Esophagus (tissue), 2 donors: Measurements from ENCODE around the gene CSE1L. TPM values are rescaled to one million over a fixed set of nuclear protein-coding genes. Genes with fewer than 3 reads are reported as not detected.
"Not testable (repeated sequence)": the region's sequence is repeated elsewhere in the genome, so short reads cannot be mapped to it uniquely, and the experiment has no call there.

Experiments
- H3K27ac ChIP-seq, 2 donors: one replicate each; pipeline ENCODE4 v1.5.1; 2013; ENCODE audit warnings: low read depth in 2 of 2, mild to moderate bottlenecking in 2 of 2, inconsistent platforms in 1 of 2, low read length in 1 of 2, moderate library complexity in 1 of 2
- H3K27me3 ChIP-seq, 2 donors: one replicate each; pipeline ENCODE4 v1.6.1; 2013; ENCODE audit warnings: low read length in 2 of 2, control low read depth in 1 of 2, mild to moderate bottlenecking in 1 of 2; ENCODE audit not compliant: insufficient read depth in 2 of 2, control insufficient read depth in 1 of 2
- H3K36me3 ChIP-seq, 2 donors: one replicate each; pipeline ENCODE4 v1.6.1; 2013; ENCODE audit warnings: low read length in 1 of 2; ENCODE audit not compliant: control insufficient read depth in 2 of 2, insufficient read depth in 2 of 2
- H3K4me1 ChIP-seq, 2 donors: one replicate each; pipeline ENCODE4 v1.6.1; 2013; ENCODE audit warnings: low read length in 1 of 2; ENCODE audit not compliant: control insufficient read depth in 2 of 2, insufficient read depth in 2 of 2
- H3K4me3 ChIP-seq, 2 donors: one replicate each; pipeline ENCODE4 v1.5.1; 2013; ENCODE audit warnings: low read length in 2 of 2, mild to moderate bottlenecking in 2 of 2, low read depth in 1 of 2, moderate library complexity in 1 of 2
- H3K9me3 ChIP-seq, 2 donors: one replicate each; pipeline ENCODE4 v1.6.1; 2013; ENCODE audit warnings: mild to moderate bottlenecking in 2 of 2, low read depth in 1 of 2, low read length in 1 of 2, moderate library complexity in 1 of 2; ENCODE audit not compliant: control insufficient read depth in 2 of 2, insufficient read depth in 1 of 2
- WGBS, 2 donors: extraction: QIAGEN DNeasy Blood & Tissue Kit; methylation state at CpG; one replicate each; pipeline ENCODE4 v1.1.7; 2013; 5-methylcytosine and 5-hydroxymethylcytosine counted together
- polyA plus RNA-seq, 2 donors: library from polyadenylated mRNA; stranded (reverse); fragments of 200-250 nt; gene quantifications; one replicate each; pipeline ENCODE4 v1.2.3, GENCODE V29; 2013
- donor health status: healthy with polysubstance abuse.
- donor health status: Bipolar disorder and iron deficiency.

The CSE1L gene, protein sequence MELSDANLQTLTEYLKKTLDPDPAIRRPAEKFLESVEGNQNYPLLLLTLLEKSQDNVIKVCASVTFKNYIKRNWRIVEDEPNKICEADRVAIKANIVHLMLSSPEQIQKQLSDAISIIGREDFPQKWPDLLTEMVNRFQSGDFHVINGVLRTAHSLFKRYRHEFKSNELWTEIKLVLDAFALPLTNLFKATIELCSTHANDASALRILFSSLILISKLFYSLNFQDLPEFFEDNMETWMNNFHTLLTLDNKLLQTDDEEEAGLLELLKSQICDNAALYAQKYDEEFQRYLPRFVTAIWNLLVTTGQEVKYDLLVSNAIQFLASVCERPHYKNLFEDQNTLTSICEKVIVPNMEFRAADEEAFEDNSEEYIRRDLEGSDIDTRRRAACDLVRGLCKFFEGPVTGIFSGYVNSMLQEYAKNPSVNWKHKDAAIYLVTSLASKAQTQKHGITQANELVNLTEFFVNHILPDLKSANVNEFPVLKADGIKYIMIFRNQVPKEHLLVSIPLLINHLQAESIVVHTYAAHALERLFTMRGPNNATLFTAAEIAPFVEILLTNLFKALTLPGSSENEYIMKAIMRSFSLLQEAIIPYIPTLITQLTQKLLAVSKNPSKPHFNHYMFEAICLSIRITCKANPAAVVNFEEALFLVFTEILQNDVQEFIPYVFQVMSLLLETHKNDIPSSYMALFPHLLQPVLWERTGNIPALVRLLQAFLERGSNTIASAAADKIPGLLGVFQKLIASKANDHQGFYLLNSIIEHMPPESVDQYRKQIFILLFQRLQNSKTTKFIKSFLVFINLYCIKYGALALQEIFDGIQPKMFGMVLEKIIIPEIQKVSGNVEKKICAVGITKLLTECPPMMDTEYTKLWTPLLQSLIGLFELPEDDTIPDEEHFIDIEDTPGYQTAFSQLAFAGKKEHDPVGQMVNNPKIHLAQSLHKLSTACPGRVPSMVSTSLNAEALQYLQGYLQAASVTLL
- 10 to 100 TPM; 23.1 to 37.8 TPM for polyA plus RNA-seq

DNA sequence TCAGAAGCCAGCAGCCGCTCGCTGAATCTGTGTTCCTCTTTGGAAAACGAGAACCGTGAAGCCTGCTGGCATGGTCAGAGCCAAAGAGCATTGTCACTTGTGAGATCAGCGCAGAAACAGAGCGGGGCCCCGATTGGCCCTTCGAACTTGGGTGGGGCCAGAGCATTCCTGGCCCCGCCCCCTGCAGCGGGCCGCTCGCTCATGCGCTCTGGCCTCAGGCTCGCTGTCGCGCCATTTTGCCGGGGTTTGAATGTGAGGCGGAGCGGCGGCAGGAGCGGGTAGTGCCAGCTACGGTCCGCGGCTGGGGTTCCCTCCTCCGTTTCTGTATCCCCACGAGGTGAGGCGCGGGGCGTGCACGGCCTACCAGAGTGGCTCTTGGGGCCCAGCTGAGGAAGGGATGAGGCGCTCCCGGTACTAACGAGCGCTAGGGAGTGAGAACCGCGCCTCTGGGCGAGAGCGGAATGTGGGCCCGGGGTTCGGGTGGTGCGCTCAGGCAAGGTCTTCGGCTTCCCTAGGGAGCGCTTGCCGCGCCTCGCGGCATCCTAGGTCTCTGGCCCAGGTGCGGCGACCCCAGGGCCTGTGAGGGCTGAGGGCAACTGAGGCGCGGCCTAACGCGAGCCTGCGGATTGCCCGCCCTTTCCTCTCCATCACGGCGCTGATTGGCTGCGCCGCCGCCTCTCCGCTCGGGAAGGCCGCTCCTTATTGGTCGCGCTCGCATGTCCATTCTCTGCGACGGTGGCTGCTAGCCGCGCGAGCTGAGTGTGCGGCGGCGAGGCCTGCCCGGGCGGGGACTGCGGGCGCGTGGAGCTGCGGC is at the start of gene CSE1L:
Gene CSE1L (plus strand): TSS at position 226 of the 814 bp plus-strand sequence. CDS start 12,152 bp downstream, outside the sequence.
- peak within 1 kb of the TSS; percentile 88 to 98 for H3K4me3 ChIP-seq
- no peaks in the 10 kb centered on the region for H3K9me3 ChIP-seq
- peaks cover 0 to 3% of the 10 kb centered on the region in 2 donors for H3K4me1 ChIP-seq
- H3K27me3 ChIP-seq: no peaks in the 10 kb centered on the region
- no peaks in the 10 kb centered on the region for H3K36me3 ChIP-seq
- peak within 1 kb of the TSS; percentile 96 to 98 for H3K27ac ChIP-seq
- 0% methylated on average over 77 to 80 of the region's 80 CpGs for WGBS, 2 donors

DNA sequence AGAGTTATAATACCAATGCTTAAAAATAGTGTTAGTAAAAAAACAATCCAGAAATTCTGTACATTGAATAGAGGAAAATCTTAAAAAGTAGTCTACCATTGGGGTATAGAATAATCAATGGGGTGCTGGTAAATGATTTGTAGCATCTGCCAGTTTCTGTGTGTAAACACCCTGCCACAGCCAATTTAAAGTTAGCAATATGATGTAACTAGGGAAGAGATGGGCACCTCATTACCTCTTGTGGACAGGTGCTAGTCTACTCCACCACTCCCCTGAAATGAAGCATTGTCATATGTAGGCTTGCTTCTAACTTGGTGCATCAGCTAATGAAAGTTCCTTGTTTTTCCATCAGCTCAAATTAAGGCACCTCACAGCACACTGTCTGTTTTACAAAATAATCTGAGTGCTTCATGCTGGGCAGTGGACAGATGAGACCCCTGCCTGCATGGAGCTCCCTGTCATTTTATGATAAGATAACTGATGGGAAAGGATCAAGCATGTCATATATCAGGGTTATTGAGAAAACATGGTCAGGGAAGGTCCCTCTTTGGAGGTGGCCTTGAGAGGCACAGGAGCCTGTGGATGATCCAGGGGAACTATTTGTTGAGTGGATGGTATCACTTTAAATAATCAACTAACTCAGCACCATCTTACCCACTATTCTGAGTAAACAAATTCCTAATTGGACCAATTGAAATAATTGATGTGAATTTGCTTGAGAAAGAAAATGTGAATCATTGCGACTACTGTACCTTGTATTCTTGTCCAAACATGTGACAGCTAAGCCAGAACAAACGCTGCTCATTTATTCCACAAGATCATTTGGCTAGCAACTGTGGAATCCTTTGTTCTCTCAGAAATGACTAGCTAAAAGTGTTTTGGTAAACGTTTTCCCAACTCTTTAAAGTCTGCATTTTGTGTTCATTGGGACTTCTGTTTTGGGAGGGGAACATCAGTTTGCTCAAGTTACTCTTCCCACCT is 45.9 kb upstream of the CSE1L start:
- Histone ChIP-seq H3K9me3 (no peaks in the 10 kb centered on the region), H3K27ac (peak overlapping the region; percentile 35 to 57), H3K4me1 (peaks cover 0 to 3% of the 10 kb centered on the region in 2 donors), H3K27me3 (no peaks in the 10 kb centered on the region), H3K36me3 (peaks cover under 1 to 20% of the 10 kb centered on the region in 2 donors), H3K4me3 (no peak overlapping the region)
- 37 to 48% methylated on average over 3 of the region's 3 CpGs for WGBS, 2 donors

DNA sequence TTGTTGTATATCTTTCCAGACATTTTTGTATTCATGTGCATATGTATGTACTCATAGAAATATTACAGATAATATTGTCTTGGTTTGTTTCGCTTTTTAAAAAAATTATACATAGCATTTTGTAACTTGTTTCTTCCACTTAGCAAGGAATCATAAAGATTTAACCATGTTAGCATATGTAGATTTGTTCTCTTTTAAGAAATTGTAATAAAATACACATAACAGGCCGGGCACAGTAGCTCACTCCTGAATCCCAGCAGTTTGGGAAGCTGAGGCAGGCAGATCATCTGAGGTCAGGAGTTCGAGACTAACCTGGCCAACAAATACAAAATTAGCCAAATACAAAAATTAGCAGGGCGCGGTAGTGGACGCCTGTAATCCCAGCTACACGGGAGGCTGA is 44.4 kb upstream of the CSE1L start:
- Histone ChIP-seq H3K4me3 (no peak overlapping the region), H3K27me3 (no peaks in the 10 kb centered on the region), H3K36me3 (peaks cover 0 to 12% of the 10 kb centered on the region in 2 donors), H3K4me1 (peaks cover 0 to 3% of the 10 kb centered on the region in 2 donors), H3K27ac (no peak overlapping the region), H3K9me3 (no peaks in the 10 kb centered on the region)
- WGBS, 2 donors: 97% methylated on average over 7 of the region's 7 CpGs

DNA sequence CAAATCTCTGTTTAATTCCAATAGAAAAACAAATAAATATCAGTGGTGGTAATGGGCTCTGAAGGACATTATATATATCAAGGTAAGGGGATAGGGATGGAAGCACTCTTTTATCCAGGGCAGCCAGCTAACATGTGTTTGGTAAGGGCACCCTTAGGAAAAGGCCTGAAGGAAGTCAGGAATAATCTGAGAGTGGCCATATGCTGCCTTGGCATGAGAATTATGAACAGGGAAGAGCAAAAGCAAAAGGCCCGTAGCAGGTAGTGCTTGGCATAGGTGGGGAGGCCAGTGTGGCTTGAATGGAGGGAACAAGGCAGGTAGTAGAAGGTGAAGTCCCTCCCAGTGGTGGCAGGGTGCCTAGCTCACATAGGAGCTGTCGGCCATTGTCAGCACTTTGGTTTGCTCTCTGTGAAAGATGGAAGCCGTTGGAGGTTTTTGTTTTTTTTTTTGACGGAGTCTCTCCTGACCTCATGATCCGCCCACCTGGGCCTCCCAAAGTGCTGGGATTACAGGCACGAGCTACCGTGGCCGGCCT is 39.6 kb upstream of the CSE1L start:
- 91% methylated on average over 8 of the region's 8 CpGs for WGBS, 2 donors
- no peaks in the 10 kb centered on the region for H3K9me3 ChIP-seq
- H3K27me3 ChIP-seq: no peaks in the 10 kb centered on the region
- peaks cover 6 to 12% of the 10 kb centered on the region in 2 donors for H3K36me3 ChIP-seq
- H3K27ac ChIP-seq: no peak overlapping the region
- H3K4me3 ChIP-seq: no peak overlapping the region
- no peaks in the 10 kb centered on the region for H3K4me1 ChIP-seq

DNA sequence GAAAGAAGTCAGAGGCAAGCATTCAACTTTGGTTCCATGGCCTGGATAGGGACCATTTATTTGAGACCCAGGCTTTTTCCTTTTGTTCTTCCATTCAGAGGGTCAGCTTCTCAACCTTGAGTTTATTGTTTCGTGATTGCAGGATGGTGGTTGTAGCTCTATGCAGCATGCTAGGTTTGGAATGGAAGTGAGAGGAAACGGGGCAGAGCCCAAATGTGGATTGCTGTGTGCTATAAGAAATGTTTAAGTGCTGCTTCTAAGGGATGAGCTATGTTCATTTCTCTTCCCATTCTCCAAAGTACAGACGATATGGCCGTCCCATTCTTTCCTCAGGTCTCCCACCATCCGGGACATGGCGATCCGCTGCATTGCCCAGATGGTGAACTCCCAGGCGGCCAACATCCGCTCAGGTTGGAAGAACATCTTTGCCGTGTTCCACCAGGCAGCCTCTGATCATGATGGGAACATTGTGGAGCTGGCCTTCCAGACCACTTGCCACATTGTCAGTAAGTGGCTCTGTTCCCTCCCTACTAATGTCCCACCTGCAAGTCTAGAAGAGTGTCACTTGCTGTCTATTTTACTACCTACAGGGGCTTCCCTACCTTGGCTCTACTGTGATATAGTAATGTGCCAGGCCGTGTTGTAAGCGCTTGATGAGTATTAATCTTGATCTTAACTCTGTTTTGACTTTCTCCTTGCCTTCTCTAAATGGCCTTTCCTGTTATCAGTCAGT is 36.0 kb upstream of the CSE1L start:
- Histone ChIP-seq H3K9me3 (no peaks in the 10 kb centered on the region), H3K27me3 (no peaks in the 10 kb centered on the region), H3K36me3 (peaks cover 21 to 25% of the 10 kb centered on the region in 2 donors), H3K4me1 (no peaks in the 10 kb centered on the region), H3K27ac (no peak overlapping the region), H3K4me3 (no peak overlapping the region)
- 91 to 96% methylated on average over 12 of the region's 12 CpGs for WGBS, 2 donors

DNA sequence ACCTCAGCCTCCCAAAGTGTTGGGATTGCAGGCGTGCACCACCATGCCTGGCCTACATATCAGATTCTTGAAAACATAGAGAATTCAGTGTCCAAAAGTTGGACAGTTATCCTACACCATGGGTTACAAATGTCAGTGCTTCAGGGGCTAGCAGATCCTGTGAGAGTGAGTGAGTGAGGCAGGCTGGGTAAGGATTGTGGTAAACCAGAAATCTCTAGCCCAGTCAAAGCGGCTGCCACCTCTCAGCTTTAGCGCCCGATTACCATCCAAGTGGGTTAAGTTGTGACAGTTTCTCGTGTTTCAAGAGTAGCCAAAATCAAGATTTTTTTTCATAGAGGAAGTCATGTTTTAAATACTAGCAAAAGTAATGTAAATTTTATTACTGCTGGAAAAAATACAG is 21.9 kb upstream of the CSE1L start:
- Histone ChIP-seq H3K36me3 (peaks cover 14 to 29% of the 10 kb centered on the region in 2 donors), H3K4me3 (no peak overlapping the region)
- WGBS, 2 donors: 80 to 87% methylated on average over 5 of the region's 5 CpGs

DNA sequence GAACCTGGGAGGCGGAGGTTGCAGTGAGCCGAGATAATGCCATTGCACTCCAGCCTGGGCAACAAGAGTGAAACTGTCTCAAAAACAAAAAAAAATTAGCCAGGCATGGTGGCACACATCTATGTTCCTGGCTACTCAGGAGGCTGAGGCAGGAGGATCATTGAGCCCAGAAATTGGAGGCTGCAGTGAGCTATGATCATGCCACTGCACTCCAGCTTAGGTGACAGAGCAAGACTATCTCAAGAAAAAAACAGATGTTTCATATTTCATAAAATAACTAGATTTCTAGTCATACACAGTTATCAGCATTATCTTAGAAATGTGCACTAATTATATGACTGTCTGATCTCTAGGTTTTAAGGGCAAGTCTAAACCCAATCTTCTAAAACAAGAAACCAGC is 17.9 kb upstream of the CSE1L start:
- 97 to 100% methylated on average over 2 of the region's 2 CpGs for WGBS, 2 donors
- peaks cover 10 to 26% of the 10 kb centered on the region in 2 donors for H3K36me3 ChIP-seq
- H3K9me3 ChIP-seq: not testable (repeated sequence)

More for the DNA sequence above, 21.9 kb upstream of the CSE1L start:
- H3K27me3 ChIP-seq: no peaks in the 10 kb centered on the region
- no peaks in the 10 kb centered on the region for H3K9me3 ChIP-seq
- no peak overlapping the region for H3K27ac ChIP-seq
- H3K4me1 ChIP-seq: no peaks in the 10 kb centered on the region

DNA sequence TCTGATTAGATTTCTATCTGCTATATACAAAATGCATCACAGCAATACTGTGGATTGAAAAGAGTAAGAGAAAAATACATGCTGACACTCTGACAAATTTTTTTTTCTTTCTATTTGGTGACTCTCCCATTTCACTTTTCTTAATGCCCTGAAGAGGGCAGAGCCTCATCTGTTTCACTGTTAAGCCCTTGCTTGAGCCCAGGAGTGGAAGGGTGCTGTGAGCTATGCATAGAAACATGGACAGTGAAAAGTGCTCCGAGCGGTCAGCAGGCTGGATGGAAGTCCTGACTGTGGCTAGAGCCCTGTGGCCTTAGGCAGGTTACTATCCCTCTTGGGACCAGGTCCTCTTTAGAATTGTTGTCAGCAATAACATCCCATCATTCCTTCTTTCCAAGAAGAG is 17.4 kb upstream of the CSE1L start:
- peaks cover 11 to 27% of the 10 kb centered on the region in 2 donors for H3K36me3 ChIP-seq
- H3K27ac ChIP-seq: no peak overlapping the region
- no peaks in the 10 kb centered on the region for H3K27me3 ChIP-seq
- H3K4me1 ChIP-seq: no peaks in the 10 kb centered on the region
- 72 to 79% methylated on average over 2 of the region's 2 CpGs for WGBS, 2 donors
- no peak overlapping the region for H3K4me3 ChIP-seq
- H3K9me3 ChIP-seq: no peaks in the 10 kb centered on the region

More for the DNA sequence above, 17.9 kb upstream of the CSE1L start:
- not testable (repeated sequence) for H3K4me3 ChIP-seq, H3K27ac ChIP-seq, H3K27me3 ChIP-seq, H3K4me1 ChIP-seq
